NT2/D1 (cell line): ENCODE results near the gene JMJD4.

Source experiments
- SUZ12 ChIP-seq: IDR thresholded peaks from 2 replicates; pipeline ENCODE4 v1.6.1; 2011; ENCODE audit not compliant: insufficient read length, insufficient read depth; ENCODE audit errors: extremely low read depth
- YY1 ChIP-seq: IDR thresholded peaks from 2 replicates; pipeline ENCODE4 v1.6.1; 2011; ENCODE audit not compliant: insufficient read length, insufficient read depth
- ZNF274 ChIP-seq: IDR thresholded peaks from 2 replicates; pipeline ENCODE4 v1.6.1; 2011; ENCODE audit warnings: mild to moderate bottlenecking, low read depth, low read length

GRCh38 chr1:227771326-227771725, 36.2 kb upstream of the JMJD4 start:
- TF ChIP-seq ZNF274 = no peak
- no peak for TF ChIP-seq YY1
- no peak for TF ChIP-seq SUZ12
